ENCODE data around the gene USP47. TPM values are rescaled to one million over a fixed set of nuclear protein-coding genes. Genes with fewer than 3 reads are reported as not detected.
A peak's percentile ranks its signal among the peaks of the same experiment; 100 is the strongest.

The USP47 gene
- total and polyA plus RNA-seq, 2 donors (not counting 1 experiment from before 2014, with no cell fraction given) = 12.8 to 52.9 TPM

GRCh38 chr11:11841116-11841722, 553 bp upstream of the USP47 start:
- H3K36me3 ChIP-seq (replicated peaks in 1 of 2; ENCODE audit: control extremely low read depth in 1 of 2, control insufficient read depth in 1 of 2, extremely low read depth in 1 of 2, insufficient read depth in 2 of 2, low read length in 1 of 2) = no peaks in the 10 kb centered on the region
- CTCF ChIA-PET = interaction anchor here (1.2 to 2.3 kb wide), 3 partner anchors 9 to 42 kb away, joined by 3 to 9 read pairs (median 8); no protein-coding TSS in a partner anchor

More at GRCh38 chr11:11841116-11841722, 553 bp upstream of the USP47 start:
- Mint-ChIP-seq H3K9me3 (ENCODE audit: insufficient read depth) (no peaks in the 10 kb centered on the region), H3K4me1 (peaks cover 24% of the 10 kb centered on the region), H3K4me3 (no peak overlapping the region), H3K27ac (no peak overlapping the region), H3K27me3 (peaks cover 13% of the 10 kb centered on the region)
- Histone ChIP-seq H3K4me3 (ENCODE audit: control extremely low read depth in 1 of 5, extremely low read depth in 1 of 5, insufficient read depth in 1 of 5, low read depth in 2 of 5, low read length in 4 of 5) (peak overlapping the region; percentile 85 to 95 (median 92)), H3K9me3 (ENCODE audit: control extremely low read depth in 1 of 3, control insufficient read depth in 2 of 3, insufficient read depth in 1 of 3, low read length in 2 of 3) (no peaks in the 10 kb centered on the region), H3K4me2 (replicated peaks; ENCODE audit: low read depth, low read length, poor library complexity, severe bottlenecking) (peak overlapping the region; percentile 85), H4K20me1 (ENCODE audit: control insufficient read depth, insufficient read depth, low read length, poor library complexity, severe bottlenecking) (peaks cover 7% of the 10 kb centered on the region), H3K27ac (ENCODE audit: low read length in 2 of 2) (peak overlapping the region; percentile 87 to 98), H2AFZ (ENCODE audit: insufficient read depth, low read depth, low read length, poor library complexity, severe bottlenecking) (peak overlapping the region; percentile 99), H3K27me3 (replicated peaks in 1 of 4; ENCODE audit: control extremely low read depth in 1 of 4, control insufficient read depth in 3 of 4, insufficient read depth in 4 of 4, low read length in 3 of 4) (peaks cover 0 to 6% (median 2%) of the 10 kb centered on the region in 4 experiments), H3K4me1 (ENCODE audit: control insufficient read depth in 2 of 2, insufficient read depth in 2 of 2, low read length in 2 of 2) (peaks cover 31 to 37% of the 10 kb centered on the region in 2 donors), H3K9ac (ENCODE audit: low read length) (peak overlapping the region; percentile 97), H3K79me2 (ENCODE audit: control insufficient read depth, insufficient read depth, low read length) (peaks cover 42% of the 10 kb centered on the region)
- TF ChIP-seq CTCF (IDR thresholded peaks at IDR 0.05) (no peak), EZH2 (IDR thresholded peaks at IDR 0.05; ENCODE audit: borderline replicate concordance, insufficient read depth, low read depth, low read length, poor library complexity, severe bottlenecking) (no peak)
- intact Hi-C loops (cut with micrococcal nuclease) = loop anchor here (1.0 to 5.0 kb wide), 6 partner anchors 8 to 1544 kb away; partner anchors contain the start of genes BMAL1 and EIF4G2
- POLR2A ChIA-PET = interaction anchor here (0.6 to 1.5 kb wide), 2 partner anchors 9 to 1033 kb away, joined by 3 read pairs; partner anchors contain the start of gene EIF4G2
- DNase-seq (no peak), ATAC-seq (ENCODE audit: low read depth) (peak; percentile 2)
- WGBS (ENCODE audit: insufficient coverage) = 4% methylated on average over 20 of the region's 21 CpGs
